ENCODE results near the gene SLC39A13. TPM values are rescaled to one million over a fixed set of nuclear protein-coding genes. Genes with fewer than 3 reads are reported as not detected.
A peak's percentile ranks its signal among the peaks of the same experiment; 100 is the strongest.

SLC39A13 gene
- polyA plus RNA-seq, 1 donor: 31.3 TPM

DNA sequence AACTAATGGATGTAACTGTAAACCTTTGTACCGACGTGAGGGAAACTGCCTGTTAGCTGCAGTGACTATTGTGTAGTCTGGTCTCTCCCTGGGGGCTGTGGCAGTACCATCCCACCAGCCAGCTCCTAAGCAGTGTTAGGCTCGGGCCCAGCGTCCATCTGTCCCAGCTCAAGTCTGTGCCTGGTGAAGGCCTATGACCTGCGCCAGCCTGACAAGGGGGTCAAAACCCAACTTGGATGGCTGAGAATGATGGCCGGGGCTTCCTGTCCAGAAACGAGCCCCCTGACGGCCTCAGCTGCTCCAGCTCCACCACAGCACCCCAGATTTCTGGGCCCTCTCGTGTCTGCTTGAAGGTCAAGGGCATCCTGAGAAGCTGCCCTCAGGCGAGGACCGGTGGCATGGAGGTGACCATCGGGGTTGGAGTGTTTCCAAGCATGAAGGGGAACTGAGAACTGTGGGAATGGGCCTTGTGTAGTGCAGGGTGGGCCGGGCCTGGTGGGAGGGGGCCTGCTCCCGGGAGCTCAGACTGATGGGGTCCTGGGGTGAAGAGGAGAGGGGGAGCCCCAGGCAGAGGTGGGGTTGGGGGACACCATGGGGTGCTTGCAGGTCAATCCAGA, 15.7 kb upstream of the SLC39A13 start:
- Histone ChIP-seq H3K4me1 (ENCODE audit: control insufficient read depth, insufficient read depth, low read length) (peaks cover 4% of the 10 kb centered on the region), H3K4me3 (ENCODE audit: low read length) (no peak overlapping the region), H3K36me3 (ENCODE audit: control insufficient read depth, insufficient read depth, low read length) (no peaks in the 10 kb centered on the region), H3K9me3 (ENCODE audit: control insufficient read depth, low read depth, low read length) (no peaks in the 10 kb centered on the region), H3K27me3 (ENCODE audit: control insufficient read depth, insufficient read depth, low read length) (no peaks in the 10 kb centered on the region), H3K27ac (ENCODE audit: low read length) (peak overlapping the region; percentile 29)
- no CpG with 5 or more reads among the region's 14 CpGs for WGBS (ENCODE audit: insufficient coverage, low lambda C conversion rate)
- no peak for DNase-seq

DNA sequence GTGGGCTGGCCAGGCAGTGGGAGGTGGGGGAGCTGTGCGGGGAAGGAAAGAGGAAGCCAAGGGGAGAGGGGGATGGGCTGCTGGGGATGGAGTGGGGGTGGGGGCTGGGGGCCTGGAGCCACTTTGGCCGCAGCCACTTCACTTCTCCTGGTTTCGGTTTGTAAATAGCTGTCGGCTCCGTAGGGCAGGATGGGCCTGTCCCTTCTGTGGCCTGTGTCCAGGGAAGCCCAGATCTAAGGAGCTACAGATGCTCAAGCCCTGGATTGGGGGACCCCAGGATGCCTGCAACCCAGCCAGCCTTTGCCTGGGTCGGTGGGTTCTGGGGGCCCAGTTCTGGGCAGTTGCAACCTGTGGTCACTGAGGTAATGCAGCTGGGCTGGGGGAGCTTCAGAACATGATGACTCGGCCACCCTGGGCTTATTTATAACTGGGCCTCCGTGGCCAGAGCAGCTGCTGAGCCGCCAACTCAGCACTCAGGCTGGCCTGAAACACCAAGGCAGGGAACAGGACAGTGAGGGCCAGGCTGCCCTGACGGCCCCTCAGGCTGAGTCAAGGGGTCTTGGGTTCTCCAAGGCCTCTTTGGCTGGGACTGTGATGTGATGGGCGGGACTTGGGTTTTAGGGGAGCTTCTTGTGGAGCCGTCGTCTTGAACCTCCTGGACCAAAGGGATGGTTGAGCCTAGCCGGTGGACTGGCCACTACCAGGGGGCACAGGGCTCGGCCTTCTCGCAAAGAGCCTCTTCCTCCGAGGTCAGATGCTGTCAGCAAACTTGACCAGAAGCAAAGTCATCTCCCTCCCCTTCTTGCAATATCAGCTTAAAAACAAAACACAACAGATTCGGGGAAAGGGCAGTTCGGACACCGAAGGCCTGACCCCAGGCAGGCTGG, 15.0 kb upstream of the SLC39A13 start:
- Histone ChIP-seq H3K9me3 (ENCODE audit: control insufficient read depth, low read depth, low read length) (no peaks in the 10 kb centered on the region), H3K27ac (ENCODE audit: low read length) (peak overlapping the region; percentile 49), H3K36me3 (ENCODE audit: control insufficient read depth, insufficient read depth, low read length) (no peaks in the 10 kb centered on the region), H3K4me3 (ENCODE audit: low read length) (no peak overlapping the region), H3K27me3 (ENCODE audit: control insufficient read depth, insufficient read depth, low read length) (no peaks in the 10 kb centered on the region), H3K4me1 (ENCODE audit: control insufficient read depth, insufficient read depth, low read length) (no peaks in the 10 kb centered on the region)
- no CpG with 5 or more reads among the region's 20 CpGs for WGBS (ENCODE audit: insufficient coverage, low lambda C conversion rate)
- DNase-seq: peak in 1 of 2 donors; percentile 23

DNA sequence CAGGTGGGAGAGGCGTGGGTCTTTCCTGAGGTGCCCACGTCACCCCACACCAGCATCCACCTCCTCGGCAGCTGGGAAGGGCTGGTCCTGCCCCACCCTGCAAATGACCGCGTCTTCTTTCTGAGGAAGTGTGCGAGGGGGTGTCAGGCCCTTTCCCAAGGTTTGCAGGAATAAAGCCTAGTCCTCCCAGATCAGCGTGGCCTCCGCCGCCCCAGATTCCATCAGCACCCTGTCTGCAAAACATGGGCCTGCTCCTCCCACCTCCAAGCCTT, 14.4 kb upstream of the SLC39A13 start:
- Histone ChIP-seq H3K4me1 (ENCODE audit: control insufficient read depth, insufficient read depth, low read length) (no peaks in the 10 kb centered on the region), H3K27me3 (ENCODE audit: control insufficient read depth, insufficient read depth, low read length) (no peaks in the 10 kb centered on the region), H3K27ac (ENCODE audit: low read length) (no peak overlapping the region), H3K4me3 (ENCODE audit: low read length) (no peak overlapping the region), H3K36me3 (ENCODE audit: control insufficient read depth, insufficient read depth, low read length) (no peaks in the 10 kb centered on the region), H3K9me3 (ENCODE audit: control insufficient read depth, low read depth, low read length) (no peaks in the 10 kb centered on the region)
- no CpG with 5 or more reads among the region's 9 CpGs for WGBS (ENCODE audit: insufficient coverage, low lambda C conversion rate)
- no peak for DNase-seq

DNA sequence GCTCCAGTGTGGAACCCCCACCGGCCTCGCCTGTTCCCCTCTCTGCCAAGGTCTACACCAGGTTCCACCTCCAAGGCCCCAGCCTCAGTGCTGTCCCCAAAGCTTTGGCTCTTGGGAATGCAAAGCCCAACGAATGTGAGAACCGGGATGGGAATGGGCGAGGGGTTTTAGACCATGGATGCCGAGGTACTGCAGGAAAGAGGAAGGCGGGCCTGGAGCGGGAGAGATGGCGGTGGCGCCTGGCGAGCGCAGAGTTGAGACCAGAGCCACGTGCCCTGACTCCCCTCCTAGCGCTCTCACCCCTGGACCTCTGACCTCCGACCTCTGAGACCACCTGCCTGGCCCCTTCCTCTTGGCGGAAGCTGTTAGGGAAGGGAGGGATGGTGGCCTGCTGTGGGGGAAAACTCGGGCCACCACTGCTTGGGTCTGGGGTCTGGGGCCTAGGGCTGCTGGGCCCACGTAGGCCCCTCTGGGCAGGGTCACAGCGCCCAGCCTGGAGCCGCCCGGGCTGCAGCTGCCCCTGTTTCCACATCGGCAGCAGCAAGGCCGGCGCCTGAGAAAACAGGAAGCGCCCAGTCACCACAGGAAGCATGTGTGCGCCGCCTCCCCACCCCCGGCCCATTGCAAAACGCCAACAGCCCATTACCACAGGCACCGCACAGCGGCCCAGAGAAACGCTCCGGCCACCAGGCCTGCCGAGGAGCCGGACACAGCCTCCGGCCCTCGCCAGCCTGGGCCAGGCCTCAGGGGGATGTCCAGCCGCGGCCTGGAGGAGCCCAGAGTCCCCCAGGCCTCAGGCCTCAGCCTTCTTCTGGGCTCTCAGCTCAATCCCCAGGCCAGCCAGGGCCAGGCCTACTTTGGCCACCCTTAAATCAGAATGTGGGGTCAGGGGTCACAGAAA, 13.8 kb upstream of the SLC39A13 start:
- Histone ChIP-seq H3K27me3 (ENCODE audit: control insufficient read depth, insufficient read depth, low read length) (no peaks in the 10 kb centered on the region), H3K36me3 (ENCODE audit: control insufficient read depth, insufficient read depth, low read length) (no peaks in the 10 kb centered on the region), H3K27ac (ENCODE audit: low read length) (peak overlapping the region; percentile 38), H3K9me3 (ENCODE audit: control insufficient read depth, low read depth, low read length) (no peaks in the 10 kb centered on the region), H3K4me1 (ENCODE audit: control insufficient read depth, insufficient read depth, low read length) (no peaks in the 10 kb centered on the region), H3K4me3 (ENCODE audit: low read length) (no peak overlapping the region)
- DNase-seq: peak in 1 of 2 donors; percentile 20
- WGBS (ENCODE audit: insufficient coverage, low lambda C conversion rate): no CpG with 5 or more reads among the region's 39 CpGs

DNA sequence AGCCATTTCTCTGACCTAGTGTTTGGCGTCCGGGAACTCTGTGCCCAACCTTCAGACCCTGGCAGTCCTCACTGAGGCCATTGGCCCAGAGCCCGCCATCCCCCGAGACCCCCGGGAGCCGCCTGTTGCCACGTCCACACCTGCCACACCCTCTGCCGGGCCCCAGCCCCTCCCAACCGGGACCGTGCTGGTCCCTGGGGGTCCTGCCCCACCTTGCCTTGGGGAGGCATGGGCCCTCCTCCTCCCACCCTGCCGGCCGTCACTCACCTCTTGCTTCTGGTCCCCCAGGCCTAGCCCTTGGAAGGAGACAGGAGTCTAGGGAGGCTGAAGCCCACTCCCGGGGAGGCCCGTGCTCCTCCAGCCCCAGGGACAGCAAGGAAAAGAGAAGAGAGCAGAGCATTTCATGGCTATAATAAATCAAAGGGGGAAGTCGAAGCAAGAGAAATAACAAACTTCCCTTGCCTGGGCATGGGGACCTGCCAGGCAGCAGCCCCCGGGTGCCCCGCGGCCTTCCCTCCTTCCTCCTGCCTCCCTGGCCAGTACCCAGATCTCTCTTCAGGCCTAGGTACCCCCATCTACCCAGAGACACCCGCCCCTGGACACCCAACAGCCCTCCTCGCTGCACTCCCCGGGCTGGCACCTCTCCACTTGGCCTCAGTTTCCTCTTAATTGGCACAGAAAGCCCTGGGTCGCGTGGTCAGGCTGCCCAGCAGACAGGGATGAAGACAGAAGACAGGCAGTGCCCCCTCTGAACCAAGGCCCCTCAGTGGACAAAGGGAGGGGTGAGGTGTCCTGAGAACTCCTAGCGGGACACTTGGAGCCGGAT, 13.0 kb upstream of the SLC39A13 start:
- Histone ChIP-seq H3K9me3 (ENCODE audit: control insufficient read depth, low read depth, low read length) (no peaks in the 10 kb centered on the region), H3K4me3 (ENCODE audit: low read length) (no peak overlapping the region), H3K36me3 (ENCODE audit: control insufficient read depth, insufficient read depth, low read length) (no peaks in the 10 kb centered on the region), H3K27me3 (ENCODE audit: control insufficient read depth, insufficient read depth, low read length) (no peaks in the 10 kb centered on the region), H3K4me1 (ENCODE audit: control insufficient read depth, insufficient read depth, low read length) (peaks cover 2% of the 10 kb centered on the region), H3K27ac (ENCODE audit: low read length) (peak overlapping the region; percentile 38)
- no CpG with 5 or more reads among the region's 25 CpGs for WGBS (ENCODE audit: insufficient coverage, low lambda C conversion rate)
- DNase-seq: no peak

DNA sequence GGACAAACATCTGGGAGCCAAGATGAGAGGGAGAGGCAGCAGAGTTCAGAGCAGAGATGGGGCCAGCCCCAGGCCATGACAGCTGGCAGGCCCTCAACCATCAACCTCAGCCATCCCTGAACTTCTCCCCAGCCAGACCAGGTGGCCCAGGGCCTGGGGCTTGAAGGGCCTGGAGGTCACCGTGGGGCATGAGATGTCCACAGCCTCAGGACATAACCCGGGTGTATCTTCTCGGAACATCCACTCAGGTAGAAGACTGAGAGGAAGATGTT, 12.4 kb upstream of the SLC39A13 start:
- H3K27me3 ChIP-seq (ENCODE audit: control insufficient read depth, insufficient read depth, low read length): no peaks in the 10 kb centered on the region
- no peak overlapping the region for H3K4me3 ChIP-seq (ENCODE audit: low read length)
- no peak for DNase-seq
- no CpG with 5 or more reads among the region's 3 CpGs for WGBS (ENCODE audit: insufficient coverage, low lambda C conversion rate)
- no peaks in the 10 kb centered on the region for H3K36me3 ChIP-seq (ENCODE audit: control insufficient read depth, insufficient read depth, low read length)
- H3K9me3 ChIP-seq (ENCODE audit: control insufficient read depth, low read depth, low read length): no peaks in the 10 kb centered on the region
- peaks cover 2% of the 10 kb centered on the region for H3K4me1 ChIP-seq (ENCODE audit: control insufficient read depth, insufficient read depth, low read length)
- H3K27ac ChIP-seq (ENCODE audit: low read length): no peak overlapping the region

DNA sequence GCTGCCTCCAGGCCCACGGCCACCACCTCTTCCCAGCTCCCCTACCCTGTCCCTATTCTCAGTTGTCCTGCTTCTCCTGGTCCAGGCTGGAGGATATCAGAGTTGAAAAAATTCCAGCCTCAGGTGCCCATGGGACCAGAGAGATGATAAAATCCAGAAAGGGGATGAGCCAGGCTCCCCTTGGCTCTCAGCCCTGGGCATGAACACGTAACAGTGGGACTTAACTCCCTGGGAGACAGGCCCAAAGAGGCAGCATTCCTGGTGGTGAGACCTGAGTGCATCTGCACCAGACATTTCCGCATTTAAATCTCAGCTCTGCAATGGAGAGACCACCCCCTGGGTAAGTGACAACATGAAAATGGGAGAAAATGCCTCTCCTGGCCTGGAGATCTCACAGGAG, 10.4 kb upstream of the SLC39A13 start:
- no peak overlapping the region for H3K4me3 ChIP-seq (ENCODE audit: low read length)
- no peak for DNase-seq
- H3K27ac ChIP-seq (ENCODE audit: low read length): no peak overlapping the region
- no peaks in the 10 kb centered on the region for H3K9me3 ChIP-seq (ENCODE audit: control insufficient read depth, low read depth, low read length)
- no CpG with 5 or more reads among the region's 3 CpGs for WGBS (ENCODE audit: insufficient coverage, low lambda C conversion rate)
- H3K27me3 ChIP-seq (ENCODE audit: control insufficient read depth, insufficient read depth, low read length): no peaks in the 10 kb centered on the region
- H3K4me1 ChIP-seq (ENCODE audit: control insufficient read depth, insufficient read depth, low read length): peaks cover 2% of the 10 kb centered on the region
- no peaks in the 10 kb centered on the region for H3K36me3 ChIP-seq (ENCODE audit: control insufficient read depth, insufficient read depth, low read length)

DNA sequence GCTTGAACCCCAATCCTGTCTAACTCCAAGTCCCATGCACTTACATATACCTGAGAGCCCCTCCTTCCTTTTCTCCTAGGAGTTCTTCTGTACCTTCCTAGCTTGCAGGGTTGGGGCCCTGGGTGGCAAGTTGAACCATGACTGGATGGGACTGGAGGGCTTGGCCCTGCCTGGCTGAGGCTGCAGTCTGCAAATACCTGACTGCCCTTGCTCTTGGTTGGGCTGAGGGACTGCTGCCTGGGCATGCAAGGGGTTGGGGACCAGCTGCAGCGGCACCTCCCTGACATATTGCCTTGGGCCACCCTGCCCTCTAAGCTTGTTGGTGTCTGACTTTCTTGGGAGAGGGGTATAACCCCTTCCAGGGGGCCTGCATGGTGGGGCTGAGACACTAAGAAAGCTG, 9.8 kb upstream of the SLC39A13 start:
- Histone ChIP-seq H3K4me1 (ENCODE audit: control insufficient read depth, insufficient read depth, low read length) (peaks cover 2% of the 10 kb centered on the region), H3K9me3 (ENCODE audit: control insufficient read depth, low read depth, low read length) (no peaks in the 10 kb centered on the region), H3K4me3 (ENCODE audit: low read length) (no peak overlapping the region), H3K36me3 (ENCODE audit: control insufficient read depth, insufficient read depth, low read length) (no peaks in the 10 kb centered on the region), H3K27ac (ENCODE audit: low read length) (no peak overlapping the region), H3K27me3 (ENCODE audit: control insufficient read depth, insufficient read depth, low read length) (no peaks in the 10 kb centered on the region)
- DNase-seq: no peak
- no CpG with 5 or more reads among the region's 1 CpG for WGBS (ENCODE audit: insufficient coverage, low lambda C conversion rate)

DNA sequence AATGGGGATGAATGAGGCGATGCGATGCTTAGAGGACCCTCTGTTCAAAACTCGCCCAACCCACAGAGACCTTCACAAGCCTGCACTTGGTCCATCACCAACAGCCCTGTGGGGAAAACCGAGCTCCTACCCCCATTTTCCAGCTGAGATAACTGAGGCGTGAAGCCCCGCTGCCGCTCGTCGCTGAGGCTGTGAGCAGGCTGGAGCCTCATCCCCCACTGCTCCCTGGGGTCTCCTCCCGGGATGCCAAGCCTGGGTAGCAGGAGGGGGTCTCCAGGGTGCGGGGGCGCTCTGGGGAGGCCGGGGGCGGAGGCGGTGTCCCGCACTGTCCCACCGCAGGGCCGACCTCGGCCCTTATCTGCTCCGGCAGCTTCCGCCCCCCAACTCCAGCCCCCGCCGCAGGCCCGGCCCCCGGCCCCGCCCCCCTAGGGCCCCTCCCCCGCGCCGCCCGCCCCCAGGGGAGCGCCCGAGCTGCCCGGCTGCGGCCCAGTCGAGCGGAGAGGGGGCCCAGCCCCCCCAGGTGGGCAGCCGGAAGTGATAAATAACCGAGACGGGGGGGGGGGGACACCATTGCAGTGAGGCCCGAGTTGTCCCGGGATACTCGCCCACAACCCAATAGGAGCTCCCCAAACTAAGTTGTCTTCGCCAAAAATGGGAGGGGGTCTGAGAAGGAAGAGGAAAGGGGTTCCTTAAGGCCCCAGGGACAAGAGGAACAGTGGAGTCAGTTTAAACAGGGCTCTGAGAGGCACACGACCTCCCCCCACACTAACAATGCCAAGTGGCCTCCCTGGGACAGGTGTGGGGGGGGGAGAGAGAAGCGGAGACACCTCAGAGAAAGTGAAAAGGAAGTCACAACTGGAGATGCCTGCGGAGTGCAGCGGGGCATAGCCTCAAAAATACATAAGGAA, 8.3 kb upstream of the SLC39A13 start:
- Histone ChIP-seq H3K4me1 (ENCODE audit: control insufficient read depth, insufficient read depth, low read length) (peaks cover 2% of the 10 kb centered on the region), H3K27ac (ENCODE audit: low read length) (no peak overlapping the region), H3K4me3 (ENCODE audit: low read length) (peak overlapping the region; percentile 51), H3K27me3 (ENCODE audit: control insufficient read depth, insufficient read depth, low read length) (no peaks in the 10 kb centered on the region), H3K36me3 (ENCODE audit: control insufficient read depth, insufficient read depth, low read length) (no peaks in the 10 kb centered on the region), H3K9me3 (ENCODE audit: control insufficient read depth, low read depth, low read length) (no peaks in the 10 kb centered on the region)
- WGBS (ENCODE audit: insufficient coverage, low lambda C conversion rate): no CpG with 5 or more reads among the region's 47 CpGs
- peak in 1 of 2 donors; percentile 42 for DNase-seq
